B cell (primary cell): ENCODE data around the gene CHCHD3. TPM values are rescaled to one million over a fixed set of nuclear protein-coding genes. Genes with fewer than 3 reads are reported as not detected.

Source experiments
- ATAC-seq: fragments of 200-7000 bp; cut with Tn5 transposase; one replicate; pipeline ENCODE4 v1.10.0; 2021; ENCODE audit warnings: low read depth, mild to moderate bottlenecking, moderate number of reproducible peaks, moderate library complexity
- CTCF ChIA-PET: fragments of 350-600 bp; sonication (Branson Sonifier 250); formaldehyde crosslinking; loops from one replicate; lab custom pipeline; 2021; ENCODE audit warnings: antibody characterized with exemption, inconsistent platforms; lab: Charles Lee
- POLR2A ChIA-PET: fragments of 350-600 bp; sonication (Branson Sonifier 250); formaldehyde crosslinking; loops from one replicate; lab custom pipeline; 2021; ENCODE audit warnings: antibody characterized with exemption; lab: Charles Lee
- DNase-seq: peaks from one replicate; pipeline ENCODE4 v3.0.0; 2013
- H2AFZ ChIP-seq: 2 replicates; pipeline ENCODE4 v1.6.1; 2012; ENCODE audit warnings: mild to moderate bottlenecking, low read depth, low read length; ENCODE audit not compliant: insufficient read depth, poor library complexity, severe bottlenecking
- H3K27ac ChIP-seq, 2 donors: 1 replicate in 1 of 2; 2 replicates in 1 of 2; pipeline ENCODE4 v1.5.1; 2012 to 2013; ENCODE audit warnings: low read length in 2 of 2, mild to moderate bottlenecking in 2 of 2, moderate library complexity in 1 of 2
- H3K27me3 ChIP-seq, 4 experiments: fragments of 200-600 bp in 1 of 4; sonication (generic) in 1 of 4; replicated peaks in 1 of 4; 1 replicate in 2 of 4; 2 replicates in 2 of 4; pipeline versions ENCODE4 v1.6.1 to v1.7.0; 2013 to 2016; ENCODE audit warnings: low read length in 3 of 4, mild to moderate bottlenecking in 2 of 4, mixed read lengths in 1 of 4, moderate library complexity in 1 of 4; ENCODE audit not compliant: insufficient read depth in 4 of 4, control insufficient read depth in 3 of 4; ENCODE audit errors: control extremely low read depth in 1 of 4
- H3K36me3 ChIP-seq, 2 experiments: replicated peaks in 1 of 2; 1 replicate in 1 of 2; 2 replicates in 1 of 2; pipeline versions ENCODE4 v1.6.1 to v1.7.1; 2013; ENCODE audit warnings: low read length in 1 of 2; ENCODE audit not compliant: insufficient read depth in 2 of 2, control insufficient read depth in 1 of 2; ENCODE audit errors: control extremely low read depth in 1 of 2, extremely low read depth in 1 of 2
- H3K4me1 ChIP-seq, 2 donors: fragments of 200-600 bp in 1 of 2; sonication (generic) in 1 of 2; 1 replicate in 1 of 2; 2 replicates in 1 of 2; pipeline versions ENCODE4 v1.5.1 to v1.6.1; 2013 to 2017; ENCODE audit warnings: low read length in 2 of 2; ENCODE audit not compliant: control insufficient read depth in 2 of 2, insufficient read depth in 2 of 2
- H3K4me2 ChIP-seq: replicated peaks from 2 replicates; pipeline ENCODE3; 2012; ENCODE audit warnings: mild to moderate bottlenecking, low read depth, low read length; ENCODE audit not compliant: poor library complexity, severe bottlenecking
- H3K4me3 ChIP-seq, 5 experiments: fragments of 200-600 bp in 1 of 5; sonication (generic) in 1 of 5; 1 replicate in 3 of 5; 2 replicates in 2 of 5; pipeline versions ENCODE4 v1.5.1 to v1.7.0; 2011 to 2016; ENCODE audit warnings: low read length in 4 of 5, mild to moderate bottlenecking in 4 of 5, low read depth in 2 of 5, control low read depth in 1 of 5, moderate library complexity in 1 of 5; ENCODE audit not compliant: insufficient read depth in 1 of 5; ENCODE audit errors: control extremely low read depth in 1 of 5, extremely low read depth in 1 of 5
- H3K79me2 ChIP-seq: fragments of 200-600 bp; sonication (generic); one replicate; pipeline ENCODE4 v1.6.0; 2016; ENCODE audit warnings: low read length; ENCODE audit not compliant: control insufficient read depth, insufficient read depth
- H3K9ac ChIP-seq: fragments of 200-600 bp; sonication (generic); 2 replicates; pipeline ENCODE4 v1.6.1; 2017; ENCODE audit warnings: mild to moderate bottlenecking, low read length, moderate library complexity
- H3K9me3 ChIP-seq, 3 donors: one replicate each; pipeline versions ENCODE4 v1.6.1 to v1.7.1; 2013; ENCODE audit warnings: low read length in 2 of 3; ENCODE audit not compliant: control insufficient read depth in 2 of 3, insufficient read depth in 1 of 3; ENCODE audit errors: control extremely low read depth in 1 of 3
- H4K20me1 ChIP-seq: 2 replicates; pipeline ENCODE4 v1.6.0; 2012; ENCODE audit warnings: mild to moderate bottlenecking, low read length; ENCODE audit not compliant: insufficient read depth, control insufficient read depth, poor library complexity, severe bottlenecking
- H3K27ac Mint-ChIP-seq: one replicate; pipeline ENCODE4 v1.8.0; 2021; ENCODE audit warnings: mixed read lengths
- H3K27me3 Mint-ChIP-seq: one replicate; pipeline ENCODE4 v1.8.0; 2021; ENCODE audit warnings: mixed read lengths
- H3K4me1 Mint-ChIP-seq: one replicate; pipeline ENCODE4 v1.8.0; 2021; ENCODE audit warnings: mixed read lengths
- H3K4me3 Mint-ChIP-seq: one replicate; pipeline ENCODE4 v1.8.0; 2021; ENCODE audit warnings: mixed read lengths
- H3K9me3 Mint-ChIP-seq: one replicate; pipeline ENCODE4 v1.8.0; 2022; ENCODE audit warnings: mixed read lengths; ENCODE audit not compliant: insufficient read depth
- CTCF ChIP-seq: fragments of 200-600 bp; IDR thresholded peaks from one replicate; pipeline ENCODE4 v1.8.0; 2022; ENCODE audit warnings: antibody characterized with exemption, mild to moderate bottlenecking
- EZH2 ChIP-seq: IDR thresholded peaks from 2 replicates; pipeline ENCODE4 v1.6.1; 2012; ENCODE audit warnings: borderline replicate concordance, low read depth, mild to moderate bottlenecking, moderate library complexity, low read length; ENCODE audit not compliant: insufficient read depth, poor library complexity, severe bottlenecking
- WGBS: methylation state at CpG from one replicate; pipeline ENCODE4 v1.1.5; 2013; ENCODE audit warnings: missing lambda C conversion rate; ENCODE audit not compliant: insufficient coverage; 5-methylcytosine and 5-hydroxymethylcytosine counted together
- intact Hi-C: fragments of 100-400 bp; cut with micrococcal nuclease; formaldehyde crosslinking; loops from one replicate; pipeline ENCODE4 v1.10.0; 2022
- polyA minus RNA-seq: library from RNA; depleted of rRNA, polyadenylated mRNA; stranded (reverse); fragments of >200 nt; gene quantifications from 2 replicates; pipeline ENCODE4 v1.2.3, GENCODE V29; 2012
- polyA plus RNA-seq: library from polyadenylated mRNA; depleted of rRNA; stranded (reverse); fragments of >200 nt; gene quantifications from 2 replicates; pipeline ENCODE4 v1.2.3, GENCODE V29; 2012
- total RNA-seq, 2 donors: library from RNA; stranded (reverse); fragments of 120-200 nt in 1 of 2; gene quantifications; 1 replicate in 1 of 2; 2 replicates in 1 of 2; pipeline versions ENCODE4 v1.2.3 to v1.2.4, GENCODE V29; 2013 to 2022

CHCHD3 gene
- total RNA-seq, result 38.4 and 40.8 TPM in 2 replicates
- total RNA-seq (2013), result 46.9 TPM
- 20.0 and 20.1 TPM in 2 replicates for polyA plus RNA-seq
- 19.6 and 22.0 TPM in 2 replicates for polyA minus RNA-seq

- Histone ChIP-seq H3K27ac (peak within 1 kb of the TSS; percentile 79 to 98), H2AFZ (peak within 1 kb of the TSS; percentile 97), H3K4me2 (peak within 1 kb of the TSS; percentile 87), H3K9me3 (no peaks in the 10 kb centered on the region), H3K79me2 (peaks cover 47% of the 10 kb centered on the region), H3K36me3 (peaks cover 0 to 3% of the 10 kb centered on the region in 2 experiments), H3K4me3 (peak within 1 kb of the TSS; percentile 71 to 96 (median 91)), H4K20me1 (peaks cover 3% of the 10 kb centered on the region), H3K27me3 (no peaks in the 10 kb centered on the region), H3K4me1 (peaks cover 11% of the 10 kb centered on the region in 2 donors), H3K9ac (peak within 1 kb of the TSS; percentile 97)
- CTCF ChIA-PET, result interaction anchor here (0.8 to 1.0 kb wide), 2 partner anchors 48 to 1241 kb away, joined by 3 read pairs; no protein-coding TSS in a partner anchor
- WGBS, result under 1% methylated on average over 58 of the region's 58 CpGs
- peak within 1 kb of the TSS; percentile 93 for H3K4me3 Mint-ChIP-seq
- no peak for TF ChIP-seq EZH2
- TF ChIP-seq CTCF, result no peak
- peaks cover 24% of the 10 kb centered on the region for H3K4me1 Mint-ChIP-seq
- H3K27me3 Mint-ChIP-seq, result peaks cover 6% of the 10 kb centered on the region
- H3K27ac Mint-ChIP-seq, result peak within 1 kb of the TSS; percentile 95
- ATAC-seq, result peak; percentile 99
- POLR2A ChIA-PET, result interaction anchor here (0.8 kb wide), 1 partner anchor 171 kb away, joined by 6 read pairs; the partner anchor contains the start of gene EXOC4
- H3K9me3 Mint-ChIP-seq, result no peaks in the 10 kb centered on the region
- DNase-seq, result peak; percentile 97
- intact Hi-C loops, result loop anchor here (1.0 to 5.0 kb wide), 3 partner anchors 46 to 1566 kb away; partner anchors contain the start of genes AKR1B1 and BPGM
Observed at GRCh38 chr7:133081599-133082389, at the start of gene CHCHD3. TSS of gene CHCHD3 (minus strand) at chr7:133082090. CDS start at chr7:133081937, 153 bp downstream.

- Histone ChIP-seq H3K9me3 (no peaks in the 10 kb centered on the region), H3K79me2 (no peaks in the 10 kb centered on the region), H2AFZ (no peak overlapping the region), H3K4me3 (no peak overlapping the region), H3K4me2 (no peak overlapping the region), H3K27me3 (peaks cover 0 to 8% (median 1%) of the 10 kb centered on the region in 4 experiments), H3K9ac (no peak overlapping the region), H3K27ac (no peak overlapping the region), H3K36me3 (no peaks in the 10 kb centered on the region), H3K4me1 (no peaks in the 10 kb centered on the region), H4K20me1 (no peaks in the 10 kb centered on the region)
- no peaks in the 10 kb centered on the region for H3K4me1 Mint-ChIP-seq
- H3K27me3 Mint-ChIP-seq, result peaks cover 22% of the 10 kb centered on the region
- ATAC-seq (no peak), DNase-seq (no peak)
- intact Hi-C loops, result no loop called here
- WGBS, result 98% methylated on average over 6 of the region's 8 CpGs
- ChIA-PET CTCF (no interaction called here), POLR2A (no interaction called here)
- no peak overlapping the region for H3K27ac Mint-ChIP-seq
- peaks cover 4% of the 10 kb centered on the region for H3K9me3 Mint-ChIP-seq
- H3K4me3 Mint-ChIP-seq, result no peak overlapping the region
- TF ChIP-seq EZH2 (no peak), CTCF (no peak)
Observed at GRCh38 chr7:133130166-133130565, 48.3 kb upstream of the CHCHD3 start.
